ENCODE results near the gene PLXNB3.

Gene PLXNB3

GRCh38 chrX:153803211-153804099 is 39.4 kb downstream of the PLXNB3 start (continued):
- TF ChIP-seq, protein P1, sequence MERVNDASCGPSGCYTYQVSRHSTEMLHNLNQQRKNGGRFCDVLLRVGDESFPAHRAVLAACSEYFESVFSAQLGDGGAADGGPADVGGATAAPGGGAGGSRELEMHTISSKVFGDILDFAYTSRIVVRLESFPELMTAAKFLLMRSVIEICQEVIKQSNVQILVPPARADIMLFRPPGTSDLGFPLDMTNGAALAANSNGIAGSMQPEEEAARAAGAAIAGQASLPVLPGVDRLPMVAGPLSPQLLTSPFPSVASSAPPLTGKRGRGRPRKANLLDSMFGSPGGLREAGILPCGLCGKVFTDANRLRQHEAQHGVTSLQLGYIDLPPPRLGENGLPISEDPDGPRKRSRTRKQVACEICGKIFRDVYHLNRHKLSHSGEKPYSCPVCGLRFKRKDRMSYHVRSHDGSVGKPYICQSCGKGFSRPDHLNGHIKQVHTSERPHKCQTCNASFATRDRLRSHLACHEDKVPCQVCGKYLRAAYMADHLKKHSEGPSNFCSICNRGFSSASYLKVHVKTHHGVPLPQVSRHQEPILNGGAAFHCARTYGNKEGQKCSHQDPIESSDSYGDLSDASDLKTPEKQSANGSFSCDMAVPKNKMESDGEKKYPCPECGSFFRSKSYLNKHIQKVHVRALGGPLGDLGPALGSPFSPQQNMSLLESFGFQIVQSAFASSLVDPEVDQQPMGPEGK (tag by site-specific recombination; IDR thresholded peaks at IDR 0.05), result no peak
- TF ChIP-seq ZNF558 (tag by site-specific recombination; IDR thresholded peaks at IDR 0.05) (no peak), ZNF266 (tag by site-specific recombination; IDR thresholded peaks at IDR 0.05; ENCODE audit: low read depth) (no peak), SALL2 (tag by site-specific recombination; IDR thresholded peaks at IDR 0.05; ENCODE audit: borderline replicate concordance) (no peak), ZBTB17 (tag by site-specific recombination; IDR thresholded peaks at IDR 0.05) (no peak), ZNF585B (tag by site-specific recombination; IDR thresholded peaks at IDR 0.05) (no peak), OVOL3 (tag by site-specific recombination; IDR thresholded peaks at IDR 0.05) (no peak)
- TF ChIP-seq, protein P2, sequence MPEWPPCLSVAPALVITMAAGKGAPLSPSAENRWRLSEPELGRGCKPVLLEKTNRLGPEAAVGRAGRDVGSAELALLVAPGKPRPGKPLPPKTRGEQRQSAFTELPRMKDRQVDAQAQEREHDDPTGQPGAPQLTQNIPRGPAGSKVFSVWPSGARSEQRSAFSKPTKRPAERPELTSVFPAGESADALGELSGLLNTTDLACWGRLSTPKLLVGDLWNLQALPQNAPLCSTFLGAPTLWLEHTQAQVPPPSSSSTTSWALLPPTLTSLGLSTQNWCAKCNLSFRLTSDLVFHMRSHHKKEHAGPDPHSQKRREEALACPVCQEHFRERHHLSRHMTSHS (tag by site-specific recombination; IDR thresholded peaks at IDR 0.05), result no peak
- TF ChIP-seq, protein P3, sequence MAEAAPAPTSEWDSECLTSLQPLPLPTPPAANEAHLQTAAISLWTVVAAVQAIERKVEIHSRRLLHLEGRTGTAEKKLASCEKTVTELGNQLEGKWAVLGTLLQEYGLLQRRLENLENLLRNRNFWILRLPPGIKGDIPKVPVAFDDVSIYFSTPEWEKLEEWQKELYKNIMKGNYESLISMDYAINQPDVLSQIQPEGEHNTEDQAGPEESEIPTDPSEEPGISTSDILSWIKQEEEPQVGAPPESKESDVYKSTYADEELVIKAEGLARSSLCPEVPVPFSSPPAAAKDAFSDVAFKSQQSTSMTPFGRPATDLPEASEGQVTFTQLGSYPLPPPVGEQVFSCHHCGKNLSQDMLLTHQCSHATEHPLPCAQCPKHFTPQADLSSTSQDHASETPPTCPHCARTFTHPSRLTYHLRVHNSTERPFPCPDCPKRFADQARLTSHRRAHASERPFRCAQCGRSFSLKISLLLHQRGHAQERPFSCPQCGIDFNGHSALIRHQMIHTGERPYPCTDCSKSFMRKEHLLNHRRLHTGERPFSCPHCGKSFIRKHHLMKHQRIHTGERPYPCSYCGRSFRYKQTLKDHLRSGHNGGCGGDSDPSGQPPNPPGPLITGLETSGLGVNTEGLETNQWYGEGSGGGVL (tag by site-specific recombination; IDR thresholded peaks at IDR 0.05), result no peak
- TF ChIP-seq, protein P4, sequence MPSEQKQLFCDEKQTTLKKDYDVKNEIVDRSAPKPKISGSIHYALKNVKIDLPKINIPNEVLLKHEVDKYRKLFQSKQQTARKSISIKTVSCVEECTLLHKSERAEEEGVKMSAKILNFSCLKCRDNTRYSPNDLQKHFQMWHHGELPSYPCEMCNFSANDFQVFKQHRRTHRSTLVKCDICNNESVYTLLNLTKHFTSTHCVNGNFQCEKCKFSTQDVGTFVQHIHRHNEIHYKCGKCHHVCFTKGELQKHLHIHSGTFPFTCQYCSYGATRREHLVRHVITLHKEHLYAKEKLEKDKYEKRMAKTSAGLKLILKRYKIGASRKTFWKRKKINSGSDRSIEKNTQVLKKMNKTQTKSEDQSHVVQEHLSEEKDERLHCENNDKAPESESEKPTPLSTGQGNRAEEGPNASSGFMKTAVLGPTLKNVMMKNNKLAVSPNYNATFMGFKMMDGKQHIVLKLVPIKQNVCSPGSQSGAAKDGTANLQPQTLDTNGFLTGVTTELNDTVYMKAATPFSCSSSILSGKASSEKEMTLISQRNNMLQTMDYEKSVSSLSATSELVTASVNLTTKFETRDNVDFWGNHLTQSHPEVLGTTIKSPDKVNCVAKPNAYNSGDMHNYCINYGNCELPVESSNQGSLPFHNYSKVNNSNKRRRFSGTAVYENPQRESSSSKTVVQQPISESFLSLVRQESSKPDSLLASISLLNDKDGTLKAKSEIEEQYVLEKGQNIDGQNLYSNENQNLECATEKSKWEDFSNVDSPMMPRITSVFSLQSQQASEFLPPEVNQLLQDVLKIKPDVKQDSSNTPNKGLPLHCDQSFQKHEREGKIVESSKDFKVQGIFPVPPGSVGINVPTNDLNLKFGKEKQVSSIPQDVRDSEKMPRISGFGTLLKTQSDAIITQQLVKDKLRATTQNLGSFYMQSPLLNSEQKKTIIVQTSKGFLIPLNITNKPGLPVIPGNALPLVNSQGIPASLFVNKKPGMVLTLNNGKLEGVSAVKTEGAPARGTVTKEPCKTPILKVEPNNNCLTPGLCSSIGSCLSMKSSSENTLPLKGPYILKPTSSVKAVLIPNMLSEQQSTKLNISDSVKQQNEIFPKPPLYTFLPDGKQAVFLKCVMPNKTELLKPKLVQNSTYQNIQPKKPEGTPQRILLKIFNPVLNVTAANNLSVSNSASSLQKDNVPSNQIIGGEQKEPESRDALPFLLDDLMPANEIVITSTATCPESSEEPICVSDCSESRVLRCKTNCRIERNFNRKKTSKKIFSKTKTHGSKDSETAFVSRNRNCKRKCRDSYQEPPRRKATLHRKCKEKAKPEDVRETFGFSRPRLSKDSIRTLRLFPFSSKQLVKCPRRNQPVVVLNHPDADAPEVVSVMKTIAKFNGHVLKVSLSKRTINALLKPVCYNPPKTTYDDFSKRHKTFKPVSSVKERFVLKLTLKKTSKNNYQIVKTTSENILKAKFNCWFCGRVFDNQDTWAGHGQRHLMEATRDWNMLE (tag by site-specific recombination; conservative IDR thresholded peaks at IDR 0.05; ENCODE audit: low read depth), result no peak

DNA sequence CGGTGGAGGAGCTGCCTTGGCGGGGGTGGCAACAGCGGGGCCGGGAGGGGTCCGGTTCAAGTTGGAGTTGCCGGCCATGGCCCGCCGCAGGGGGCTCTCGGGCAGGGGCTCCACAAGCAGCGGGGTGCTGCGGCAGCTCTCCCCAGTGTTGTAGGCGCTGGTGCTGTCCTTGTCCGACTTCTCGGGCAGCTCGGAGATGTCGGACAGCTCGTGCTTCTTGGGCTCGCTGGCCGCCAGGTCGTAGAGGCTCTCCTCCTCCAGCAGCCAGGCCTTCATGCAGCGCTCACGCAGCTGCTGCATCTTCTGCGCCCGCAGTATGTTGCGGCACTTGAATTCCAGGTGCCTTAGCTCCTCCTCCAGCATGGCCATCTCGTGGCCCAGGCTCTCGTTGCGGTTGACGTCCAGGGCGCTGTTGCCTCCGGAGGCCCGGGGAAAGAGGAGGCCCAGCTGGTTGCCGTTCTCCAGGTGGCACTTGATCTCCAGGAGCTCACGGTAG is 40.1 kb downstream of the PLXNB3 start:
- H3K4me3 ChIP-seq (ENCODE audit: low read depth, low read length), result no peak overlapping the region
- H3K9me3 ChIP-seq (ENCODE audit: control insufficient read depth, insufficient read depth, low read depth, low read length), result no peaks in the 10 kb centered on the region
- no peak overlapping the region for H3K27ac ChIP-seq (ENCODE audit: extremely low read depth, low read depth, low read length)
- no peaks in the 10 kb centered on the region for H3K4me1 ChIP-seq (ENCODE audit: control insufficient read depth, insufficient read depth, low read length)
- CTCF ChIA-PET, result interaction anchor here (0.6 kb wide), 1 partner anchor 161 kb away, joined by 4 read pairs; no protein-coding TSS in a partner anchor
- peaks cover 0 to 3% of the 10 kb centered on the region in 2 experiments; a peak in 1 of 3 replicates for H3K36me3 ChIP-seq (ENCODE audit: control insufficient read depth in 2 of 2, insufficient read depth in 1 of 2, low read length in 2 of 2)
- POLR2A ChIA-PET, result interaction anchor here (0.8 to 1.9 kb wide), 3 partner anchors 10 to 124 kb away, joined by 3 to 6 read pairs (median 4); partner anchors contain the start of genes IDH3G and SSR4
- TF ChIP-seq ZNF391 (tag by site-specific recombination; IDR thresholded peaks at IDR 0.05; ENCODE audit: borderline replicate concordance, low read depth), result no peak
- TF ChIP-seq, protein P5, sequence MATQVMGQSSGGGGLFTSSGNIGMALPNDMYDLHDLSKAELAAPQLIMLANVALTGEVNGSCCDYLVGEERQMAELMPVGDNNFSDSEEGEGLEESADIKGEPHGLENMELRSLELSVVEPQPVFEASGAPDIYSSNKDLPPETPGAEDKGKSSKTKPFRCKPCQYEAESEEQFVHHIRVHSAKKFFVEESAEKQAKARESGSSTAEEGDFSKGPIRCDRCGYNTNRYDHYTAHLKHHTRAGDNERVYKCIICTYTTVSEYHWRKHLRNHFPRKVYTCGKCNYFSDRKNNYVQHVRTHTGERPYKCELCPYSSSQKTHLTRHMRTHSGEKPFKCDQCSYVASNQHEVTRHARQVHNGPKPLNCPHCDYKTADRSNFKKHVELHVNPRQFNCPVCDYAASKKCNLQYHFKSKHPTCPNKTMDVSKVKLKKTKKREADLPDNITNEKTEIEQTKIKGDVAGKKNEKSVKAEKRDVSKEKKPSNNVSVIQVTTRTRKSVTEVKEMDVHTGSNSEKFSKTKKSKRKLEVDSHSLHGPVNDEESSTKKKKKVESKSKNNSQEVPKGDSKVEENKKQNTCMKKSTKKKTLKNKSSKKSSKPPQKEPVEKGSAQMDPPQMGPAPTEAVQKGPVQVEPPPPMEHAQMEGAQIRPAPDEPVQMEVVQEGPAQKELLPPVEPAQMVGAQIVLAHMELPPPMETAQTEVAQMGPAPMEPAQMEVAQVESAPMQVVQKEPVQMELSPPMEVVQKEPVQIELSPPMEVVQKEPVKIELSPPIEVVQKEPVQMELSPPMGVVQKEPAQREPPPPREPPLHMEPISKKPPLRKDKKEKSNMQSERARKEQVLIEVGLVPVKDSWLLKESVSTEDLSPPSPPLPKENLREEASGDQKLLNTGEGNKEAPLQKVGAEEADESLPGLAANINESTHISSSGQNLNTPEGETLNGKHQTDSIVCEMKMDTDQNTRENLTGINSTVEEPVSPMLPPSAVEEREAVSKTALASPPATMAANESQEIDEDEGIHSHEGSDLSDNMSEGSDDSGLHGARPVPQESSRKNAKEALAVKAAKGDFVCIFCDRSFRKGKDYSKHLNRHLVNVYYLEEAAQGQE (tag by site-specific recombination; IDR thresholded peaks at IDR 0.05), result no peak
- TF ChIP-seq SP2 (tag by site-specific recombination; IDR thresholded peaks at IDR 0.05), result no peak
- no peak for TF ChIP-seq KLF16 (tag by site-specific recombination; IDR thresholded peaks at IDR 0.05)
- TF ChIP-seq MEIS1 (CRISPR knock-in tag; IDR thresholded peaks at IDR 0.05; ENCODE audit: borderline replicate concordance), result no peak
- TF ChIP-seq AEBP2 (tag by site-specific recombination; IDR thresholded peaks at IDR 0.05; ENCODE audit: borderline replicate concordance), result no peak
- TF ChIP-seq, protein P6, sequence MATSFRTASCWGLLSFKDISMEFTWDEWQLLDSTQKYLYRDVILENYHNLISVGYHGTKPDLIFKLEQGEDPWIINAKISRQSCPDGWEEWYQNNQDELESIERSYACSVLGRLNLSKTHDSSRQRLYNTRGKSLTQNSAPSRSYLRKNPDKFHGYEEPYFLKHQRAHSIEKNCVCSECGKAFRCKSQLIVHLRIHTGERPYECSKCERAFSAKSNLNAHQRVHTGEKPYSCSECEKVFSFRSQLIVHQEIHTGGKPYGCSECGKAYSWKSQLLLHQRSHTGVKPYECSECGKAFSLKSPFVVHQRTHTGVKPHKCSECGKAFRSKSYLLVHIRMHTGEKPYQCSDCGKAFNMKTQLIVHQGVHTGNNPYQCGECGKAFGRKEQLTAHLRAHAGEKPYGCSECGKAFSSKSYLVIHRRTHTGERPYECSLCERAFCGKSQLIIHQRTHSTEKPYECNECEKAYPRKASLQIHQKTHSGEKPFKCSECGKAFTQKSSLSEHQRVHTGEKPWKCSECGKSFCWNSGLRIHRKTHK (tag by site-specific recombination; IDR thresholded peaks at IDR 0.05), result no peak
